GM23338 (cell line): ENCODE measurements around the gene SPATA13. TPM values are rescaled to one million over a fixed set of nuclear protein-coding genes. Genes with fewer than 3 reads are reported as not detected.

ENCODE experiments used
- POLR2AphosphoS5 ChIP-seq: IDR thresholded peaks from 2 replicates; pipeline ENCODE4 v1.6.1; 2016; ENCODE audit warnings: antibody characterized with exemption, low read depth
- ZNF331 ChIP-seq: fragments of 250-450 bp; sonication (Bioruptor Pico); IDR thresholded peaks from 2 replicates; pipeline ENCODE4 v1.5.0; 2020; ENCODE audit warnings: low read depth, mild to moderate bottlenecking, moderate library complexity
- polyA plus RNA-seq: library from polyadenylated mRNA; unstranded; fragments of >200 nt; fragmentation: Nextera tagmentation; extraction: Ambion mirVana; gene quantifications from 2 replicates; pipeline ENCODE4 v1.2.1, GENCODE V29; 2016
- total RNA-seq: library from RNA; depleted of rRNA; stranded (reverse); fragments of >200 nt; shearing (Covaris generic); gene quantifications from 2 replicates; pipeline ENCODE4 v1.2.3, GENCODE V29; 2014
- TF ChIP-seq, protein P1 (sequence below): fragments of 250-450 bp; sonication (Bioruptor Pico); IDR thresholded peaks from 2 replicates; pipeline ENCODE4 v1.5.0; 2020; ENCODE audit warnings: mild to moderate bottlenecking, moderate library complexity
- TF ChIP-seq, protein P2 (sequence below), 2 experiments: fragments of 200-600 bp in 1 of 2; sonication (generic) in 1 of 2; conservative IDR thresholded peaks; 2 replicates each; pipeline versions ENCODE4 v1.5.1 to v1.6.1; 2016 to 2017; ENCODE audit warnings: antibody characterized with exemption in 2 of 2, low read depth in 2 of 2, mild to moderate bottlenecking in 2 of 2, moderate library complexity in 1 of 2
- TF ChIP-seq, protein P3 (sequence below): IDR thresholded peaks from one replicate; pipeline ENCODE4 v1.6.1; 2018; ENCODE audit warnings: antibody characterized with exemption; ENCODE audit not compliant: unreplicated experiment

SPATA13 gene
- total and polyA plus RNA-seq, 2 experiments from 2014 or later = 11.9 to 45.7 TPM

DNA sequence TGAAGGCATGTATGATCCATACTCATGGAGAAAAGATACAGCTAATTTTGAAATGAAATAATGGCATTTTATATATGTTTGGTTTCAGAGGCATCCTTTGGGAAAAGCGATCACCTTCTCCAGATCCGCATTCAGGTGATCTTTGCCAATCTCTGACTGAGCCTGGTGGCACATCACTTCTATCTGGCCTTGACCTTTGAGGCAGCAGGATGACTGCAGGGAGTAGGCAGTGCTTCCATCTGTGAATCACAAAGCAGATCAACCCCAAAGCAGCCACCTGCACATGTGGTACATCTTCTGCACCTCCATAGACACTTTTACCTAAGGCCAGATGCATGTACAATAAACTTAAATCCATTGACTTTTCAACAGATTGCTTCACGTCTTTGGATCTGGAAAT is 53.4 kb downstream of the SPATA13 start (continued):
- TF ChIP-seq, protein P1, sequence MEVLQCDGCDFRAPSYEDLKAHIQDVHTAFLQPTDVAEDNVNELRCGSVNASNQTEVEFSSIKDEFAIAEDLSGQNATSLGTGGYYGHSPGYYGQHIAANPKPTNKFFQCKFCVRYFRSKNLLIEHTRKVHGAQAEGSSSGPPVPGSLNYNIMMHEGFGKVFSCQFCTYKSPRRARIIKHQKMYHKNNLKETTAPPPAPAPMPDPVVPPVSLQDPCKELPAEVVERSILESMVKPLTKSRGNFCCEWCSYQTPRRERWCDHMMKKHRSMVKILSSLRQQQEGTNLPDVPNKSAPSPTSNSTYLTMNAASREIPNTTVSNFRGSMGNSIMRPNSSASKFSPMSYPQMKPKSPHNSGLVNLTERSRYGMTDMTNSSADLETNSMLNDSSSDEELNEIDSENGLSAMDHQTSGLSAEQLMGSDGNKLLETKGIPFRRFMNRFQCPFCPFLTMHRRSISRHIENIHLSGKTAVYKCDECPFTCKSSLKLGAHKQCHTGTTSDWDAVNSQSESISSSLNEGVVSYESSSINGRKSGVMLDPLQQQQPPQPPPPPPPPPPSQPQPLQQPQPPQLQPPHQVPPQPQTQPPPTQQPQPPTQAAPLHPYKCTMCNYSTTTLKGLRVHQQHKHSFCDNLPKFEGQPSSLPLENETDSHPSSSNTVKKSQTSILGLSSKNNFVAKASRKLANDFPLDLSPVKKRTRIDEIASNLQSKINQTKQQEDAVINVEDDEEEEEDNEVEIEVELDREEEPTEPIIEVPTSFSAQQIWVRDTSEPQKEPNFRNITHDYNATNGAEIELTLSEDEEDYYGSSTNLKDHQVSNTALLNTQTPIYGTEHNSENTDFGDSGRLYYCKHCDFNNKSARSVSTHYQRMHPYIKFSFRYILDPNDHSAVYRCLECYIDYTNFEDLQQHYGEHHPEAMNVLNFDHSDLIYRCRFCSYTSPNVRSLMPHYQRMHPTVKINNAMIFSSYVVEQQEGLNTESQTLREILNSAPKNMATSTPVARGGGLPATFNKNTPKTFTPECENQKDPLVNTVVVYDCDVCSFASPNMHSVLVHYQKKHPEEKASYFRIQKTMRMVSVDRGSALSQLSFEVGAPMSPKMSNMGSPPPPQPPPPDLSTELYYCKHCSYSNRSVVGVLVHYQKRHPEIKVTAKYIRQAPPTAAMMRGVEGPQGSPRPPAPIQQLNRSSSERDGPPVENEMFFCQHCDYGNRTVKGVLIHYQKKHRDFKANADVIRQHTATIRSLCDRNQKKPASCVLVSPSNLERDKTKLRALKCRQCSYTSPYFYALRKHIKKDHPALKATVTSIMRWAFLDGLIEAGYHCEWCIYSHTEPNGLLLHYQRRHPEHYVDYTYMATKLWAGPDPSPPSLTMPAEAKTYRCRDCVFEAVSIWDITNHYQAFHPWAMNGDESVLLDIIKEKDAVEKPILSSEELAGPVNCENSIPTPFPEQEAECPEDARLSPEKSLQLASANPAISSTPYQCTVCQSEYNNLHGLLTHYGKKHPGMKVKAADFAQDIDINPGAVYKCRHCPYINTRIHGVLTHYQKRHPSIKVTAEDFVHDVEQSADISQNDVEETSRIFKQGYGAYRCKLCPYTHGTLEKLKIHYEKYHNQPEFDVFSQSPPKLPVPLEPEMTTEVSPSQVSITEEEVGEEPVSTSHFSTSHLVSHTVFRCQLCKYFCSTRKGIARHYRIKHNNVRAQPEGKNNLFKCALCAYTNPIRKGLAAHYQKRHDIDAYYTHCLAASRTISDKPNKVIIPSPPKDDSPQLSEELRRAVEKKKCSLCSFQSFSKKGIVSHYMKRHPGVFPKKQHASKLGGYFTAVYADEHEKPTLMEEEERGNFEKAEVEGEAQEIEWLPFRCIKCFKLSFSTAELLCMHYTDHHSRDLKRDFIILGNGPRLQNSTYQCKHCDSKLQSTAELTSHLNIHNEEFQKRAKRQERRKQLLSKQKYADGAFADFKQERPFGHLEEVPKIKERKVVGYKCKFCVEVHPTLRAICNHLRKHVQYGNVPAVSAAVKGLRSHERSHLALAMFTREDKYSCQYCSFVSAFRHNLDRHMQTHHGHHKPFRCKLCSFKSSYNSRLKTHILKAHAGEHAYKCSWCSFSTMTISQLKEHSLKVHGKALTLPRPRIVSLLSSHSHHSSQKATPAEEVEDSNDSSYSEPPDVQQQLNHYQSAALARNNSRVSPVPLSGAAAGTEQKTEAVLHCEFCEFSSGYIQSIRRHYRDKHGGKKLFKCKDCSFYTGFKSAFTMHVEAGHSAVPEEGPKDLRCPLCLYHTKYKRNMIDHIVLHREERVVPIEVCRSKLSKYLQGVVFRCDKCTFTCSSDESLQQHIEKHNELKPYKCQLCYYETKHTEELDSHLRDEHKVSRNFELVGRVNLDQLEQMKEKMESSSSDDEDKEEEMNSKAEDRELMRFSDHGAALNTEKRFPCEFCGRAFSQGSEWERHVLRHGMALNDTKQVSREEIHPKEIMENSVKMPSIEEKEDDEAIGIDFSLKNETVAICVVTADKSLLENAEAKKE = no peak
- no peak for TF ChIP-seq ZNF331
- TF ChIP-seq, protein P2, sequence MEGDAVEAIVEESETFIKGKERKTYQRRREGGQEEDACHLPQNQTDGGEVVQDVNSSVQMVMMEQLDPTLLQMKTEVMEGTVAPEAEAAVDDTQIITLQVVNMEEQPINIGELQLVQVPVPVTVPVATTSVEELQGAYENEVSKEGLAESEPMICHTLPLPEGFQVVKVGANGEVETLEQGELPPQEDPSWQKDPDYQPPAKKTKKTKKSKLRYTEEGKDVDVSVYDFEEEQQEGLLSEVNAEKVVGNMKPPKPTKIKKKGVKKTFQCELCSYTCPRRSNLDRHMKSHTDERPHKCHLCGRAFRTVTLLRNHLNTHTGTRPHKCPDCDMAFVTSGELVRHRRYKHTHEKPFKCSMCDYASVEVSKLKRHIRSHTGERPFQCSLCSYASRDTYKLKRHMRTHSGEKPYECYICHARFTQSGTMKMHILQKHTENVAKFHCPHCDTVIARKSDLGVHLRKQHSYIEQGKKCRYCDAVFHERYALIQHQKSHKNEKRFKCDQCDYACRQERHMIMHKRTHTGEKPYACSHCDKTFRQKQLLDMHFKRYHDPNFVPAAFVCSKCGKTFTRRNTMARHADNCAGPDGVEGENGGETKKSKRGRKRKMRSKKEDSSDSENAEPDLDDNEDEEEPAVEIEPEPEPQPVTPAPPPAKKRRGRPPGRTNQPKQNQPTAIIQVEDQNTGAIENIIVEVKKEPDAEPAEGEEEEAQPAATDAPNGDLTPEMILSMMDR (conservative IDR thresholded peaks at IDR 0.05; ENCODE audit: low read depth in 2 of 2) = no peak
- TF ChIP-seq POLR2AphosphoS5 = no peak
- TF ChIP-seq, protein P3, sequence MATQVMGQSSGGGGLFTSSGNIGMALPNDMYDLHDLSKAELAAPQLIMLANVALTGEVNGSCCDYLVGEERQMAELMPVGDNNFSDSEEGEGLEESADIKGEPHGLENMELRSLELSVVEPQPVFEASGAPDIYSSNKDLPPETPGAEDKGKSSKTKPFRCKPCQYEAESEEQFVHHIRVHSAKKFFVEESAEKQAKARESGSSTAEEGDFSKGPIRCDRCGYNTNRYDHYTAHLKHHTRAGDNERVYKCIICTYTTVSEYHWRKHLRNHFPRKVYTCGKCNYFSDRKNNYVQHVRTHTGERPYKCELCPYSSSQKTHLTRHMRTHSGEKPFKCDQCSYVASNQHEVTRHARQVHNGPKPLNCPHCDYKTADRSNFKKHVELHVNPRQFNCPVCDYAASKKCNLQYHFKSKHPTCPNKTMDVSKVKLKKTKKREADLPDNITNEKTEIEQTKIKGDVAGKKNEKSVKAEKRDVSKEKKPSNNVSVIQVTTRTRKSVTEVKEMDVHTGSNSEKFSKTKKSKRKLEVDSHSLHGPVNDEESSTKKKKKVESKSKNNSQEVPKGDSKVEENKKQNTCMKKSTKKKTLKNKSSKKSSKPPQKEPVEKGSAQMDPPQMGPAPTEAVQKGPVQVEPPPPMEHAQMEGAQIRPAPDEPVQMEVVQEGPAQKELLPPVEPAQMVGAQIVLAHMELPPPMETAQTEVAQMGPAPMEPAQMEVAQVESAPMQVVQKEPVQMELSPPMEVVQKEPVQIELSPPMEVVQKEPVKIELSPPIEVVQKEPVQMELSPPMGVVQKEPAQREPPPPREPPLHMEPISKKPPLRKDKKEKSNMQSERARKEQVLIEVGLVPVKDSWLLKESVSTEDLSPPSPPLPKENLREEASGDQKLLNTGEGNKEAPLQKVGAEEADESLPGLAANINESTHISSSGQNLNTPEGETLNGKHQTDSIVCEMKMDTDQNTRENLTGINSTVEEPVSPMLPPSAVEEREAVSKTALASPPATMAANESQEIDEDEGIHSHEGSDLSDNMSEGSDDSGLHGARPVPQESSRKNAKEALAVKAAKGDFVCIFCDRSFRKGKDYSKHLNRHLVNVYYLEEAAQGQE = no peak
